Measurements from ENCODE around the gene ASB8.

ASB8 gene

GRCh38 chr12:48105867-48106680 lies 51.2 kb downstream of the ASB8 start, which contains the start of gene SENP1:
SENP1 (minus strand) TSS chr12:48106079; CDS start chr12:48101472, 4,607 bp downstream.
- peak; percentile 94 for DNase-seq (ENCODE audit: low spot score)

DNA sequence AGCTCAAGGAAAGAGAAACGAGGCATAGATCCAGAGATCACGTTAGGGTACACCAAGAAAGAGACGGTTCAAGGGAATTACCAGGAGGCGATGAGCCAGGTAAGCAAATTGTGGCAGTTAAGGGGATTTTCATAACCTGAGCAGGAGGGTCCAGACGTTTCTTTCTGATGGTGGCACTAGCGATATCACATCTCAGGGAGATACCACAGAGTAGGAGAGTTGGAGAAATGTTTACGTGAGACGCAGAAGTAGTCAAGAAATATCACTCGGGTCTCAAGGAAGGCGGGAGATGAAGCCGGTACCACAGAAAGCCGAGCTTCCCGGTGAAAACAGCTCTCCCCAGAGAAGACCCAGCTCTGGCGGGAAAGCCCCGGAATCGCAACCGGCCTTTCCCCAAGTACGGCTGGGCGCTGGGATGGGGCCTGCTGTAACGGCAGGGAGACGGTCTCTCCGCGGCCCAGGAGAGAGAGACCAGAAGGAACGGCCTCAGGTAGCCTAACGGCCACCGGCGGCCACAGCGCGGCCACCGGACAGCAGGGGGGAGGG lies 51.9 kb downstream of the ASB8 start:
- no peak for DNase-seq (ENCODE audit: low spot score)

DNA sequence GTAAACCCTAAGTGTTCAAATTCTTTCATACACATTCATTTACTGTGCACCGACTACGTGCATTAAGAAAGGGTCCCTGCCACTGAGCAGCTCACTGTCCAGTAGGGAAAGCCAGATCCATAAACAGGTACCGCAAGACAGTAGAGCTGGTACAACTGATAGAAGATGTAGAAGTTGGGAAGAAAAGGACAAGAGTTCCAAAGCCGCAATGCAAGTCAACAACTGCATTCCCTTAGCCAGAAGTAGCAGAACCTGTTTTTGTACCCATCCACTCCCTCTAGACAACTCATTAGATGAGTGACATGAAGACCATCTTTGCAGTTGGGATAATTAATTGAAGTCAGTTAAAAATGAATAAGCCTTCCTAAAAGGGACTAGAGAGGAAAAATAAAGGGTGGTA lies 52.8 kb downstream of the ASB8 start:
- no peak for DNase-seq (ENCODE audit: low spot score)
